H1 (cell line): ENCODE results near the gene DTNB. TPM values are rescaled to one million over a fixed set of nuclear protein-coding genes. Genes with fewer than 3 reads are reported as not detected.

Experiments
- CTCF ChIA-PET: fragments of 300-600 bp; sonication (Branson Sonifier 250); formaldehyde crosslinking; loops from one replicate; lab custom pipeline; 2021; ENCODE audit not compliant: partially characterized antibody; lab: Charles Lee
- POLR2A ChIA-PET: fragments of 300-600 bp; sonication (Branson Sonifier 250); formaldehyde crosslinking; loops from one replicate; lab custom pipeline; 2021; ENCODE audit warnings: inconsistent platforms; ENCODE audit not compliant: partially characterized antibody; lab: Charles Lee
- DNase-seq, 2 experiments: peaks; one replicate each; pipeline versions ENCODE4 v3.0.0 to v3.0.0-alpha.2; 2010 to 2022; ENCODE audit warnings: low spot score in 2 of 2, low read depth in 1 of 2, mixed read lengths in 1 of 2
- FAIRE-seq: peaks from 2 replicates; lab custom pipeline; 2011; peaks lifted over from hg19 to GRCh38; lab: Jason Lieb, UNC
- H2AFZ ChIP-seq: 2 replicates; pipeline ENCODE4 v1.8.1; 2012; ENCODE audit warnings: low read length, inconsistent platforms
- H2AK5ac ChIP-seq: 2 replicates; pipeline ENCODE4 v1.6.1; 2013; ENCODE audit warnings: low read depth, low read length
- H2BK120ac ChIP-seq: replicated peaks from 2 replicates; pipeline ENCODE3; 2013; ENCODE audit warnings: low read depth, low read length, inconsistent platforms
- H2BK12ac ChIP-seq: 2 replicates; pipeline ENCODE4 v1.6.1; 2013; ENCODE audit warnings: low read depth, low read length
- H2BK15ac ChIP-seq: 2 replicates; pipeline ENCODE4 v1.6.1; 2013; ENCODE audit warnings: low read length
- H2BK20ac ChIP-seq: 2 replicates; pipeline ENCODE4 v1.6.1; 2013; ENCODE audit warnings: low read length
- H2BK5ac ChIP-seq: 2 replicates; pipeline ENCODE4 v1.6.1; 2013; ENCODE audit warnings: low read depth, low read length
- H3K14ac ChIP-seq: 2 replicates; pipeline ENCODE4 v1.6.1; 2013; ENCODE audit warnings: inconsistent platforms; ENCODE audit not compliant: insufficient read length
- H3K18ac ChIP-seq: 2 replicates; pipeline ENCODE4 v1.6.1; 2013; ENCODE audit warnings: low read length; ENCODE audit errors: extremely low read depth
- H3K23ac ChIP-seq: 2 replicates; pipeline ENCODE4 v1.6.1; 2013; ENCODE audit warnings: inconsistent platforms; ENCODE audit not compliant: insufficient read length
- H3K23me2 ChIP-seq: 2 replicates; pipeline ENCODE4 v1.6.1; 2013; ENCODE audit warnings: low read depth, low read length
- H3K27ac ChIP-seq: 2 replicates; pipeline ENCODE4 v1.6.1; 2011; ENCODE audit warnings: low read depth, low read length, inconsistent platforms
- H3K27me3 ChIP-seq, 4 experiments: replicated peaks in 1 of 4; 1 replicate in 1 of 4; 2 replicates in 3 of 4; pipeline versions ENCODE4 v1.6.1 to v1.8.1; 2011 to 2013; ENCODE audit warnings: low read length in 3 of 4, mild to moderate bottlenecking in 3 of 4, inconsistent platforms in 2 of 4, mixed read lengths in 2 of 4, moderate library complexity in 1 of 4; ENCODE audit not compliant: control insufficient read depth in 3 of 4, insufficient read depth in 3 of 4; ENCODE audit errors: extremely low read depth in 1 of 4
- H3K36me3 ChIP-seq, 4 experiments: 2 replicates each; pipeline versions ENCODE4 v1.6.1 to v1.8.1; 2011 to 2013; ENCODE audit warnings: mild to moderate bottlenecking in 4 of 4, low read length in 3 of 4, moderate library complexity in 2 of 4, control low read depth in 1 of 4, inconsistent platforms in 1 of 4; ENCODE audit not compliant: insufficient read depth in 4 of 4, control insufficient read depth in 2 of 4
- H3K4ac ChIP-seq: replicated peaks from 2 replicates; pipeline ENCODE3; 2013; ENCODE audit warnings: low read length, low read depth, mixed read lengths, inconsistent platforms; ENCODE audit not compliant: insufficient read length
- H3K4me1 ChIP-seq, 4 experiments: replicated peaks in 1 of 4; 1 replicate in 1 of 4; 2 replicates in 3 of 4; pipeline versions ENCODE4 v1.6.1 to v1.8.1; 2011 to 2013; ENCODE audit warnings: low read length in 3 of 4, inconsistent platforms in 2 of 4, mixed read lengths in 1 of 4; ENCODE audit not compliant: insufficient read depth in 4 of 4, control insufficient read depth in 3 of 4
- H3K4me2 ChIP-seq, 2 experiments: 2 replicates each; pipeline versions ENCODE4 v1.6.1 to v1.8.1; 2011 to 2013; ENCODE audit warnings: low read depth in 2 of 2, low read length in 2 of 2, control low read depth in 1 of 2, inconsistent platforms in 1 of 2, mild to moderate bottlenecking in 1 of 2; ENCODE audit not compliant: insufficient read depth in 1 of 2
- H3K4me3 ChIP-seq, 4 experiments: fragments of 200-600, 300-600 bp in 1 of 4; sonication (generic), shearing (Covaris generic), sonication (Bioruptor Twin) in 1 of 4; 2 replicates each; pipeline versions ENCODE4 v1.5.1 to v1.8.1; 2011 to 2016; ENCODE audit warnings: low read length in 4 of 4, low read depth in 3 of 4, control low read depth in 2 of 4, inconsistent platforms in 2 of 4, mild to moderate bottlenecking in 2 of 4, mixed read lengths in 1 of 4, moderate library complexity in 1 of 4; ENCODE audit not compliant: insufficient read depth in 2 of 4; ENCODE audit errors: extremely low read depth in 1 of 4
- H3K56ac ChIP-seq: replicated peaks from 2 replicates; pipeline ENCODE3; 2013; ENCODE audit warnings: low read depth, mild to moderate bottlenecking, mixed read lengths, low read length, inconsistent platforms; ENCODE audit not compliant: insufficient read length
- H3K79me1 ChIP-seq: 2 replicates; pipeline ENCODE4 v1.6.1; 2013; ENCODE audit warnings: low read depth, low read length, control low read depth
- H3K79me2 ChIP-seq, 2 experiments: 2 replicates each; pipeline versions ENCODE4 v1.6.1 to v1.8.1; 2012 to 2013; ENCODE audit warnings: low read length in 2 of 2, mild to moderate bottlenecking in 2 of 2, inconsistent platforms in 1 of 2; ENCODE audit not compliant: insufficient read depth in 2 of 2, control insufficient read depth in 1 of 2
- H3K9ac ChIP-seq, 4 experiments: replicated peaks in 1 of 4; 1 replicate in 1 of 4; 2 replicates in 3 of 4; pipeline versions ENCODE4 v1.6.1 to v1.8.1; 2011 to 2013; ENCODE audit warnings: low read depth in 3 of 4, low read length in 3 of 4, control low read depth in 2 of 4, mild to moderate bottlenecking in 2 of 4, moderate library complexity in 2 of 4, inconsistent platforms in 1 of 4; ENCODE audit errors: extremely low read depth in 1 of 4
- H3K9me3 ChIP-seq, 2 experiments: 2 replicates each; pipeline versions ENCODE4 v1.6.1 to v1.8.1; 2012 to 2013; ENCODE audit warnings: mild to moderate bottlenecking in 2 of 2, moderate library complexity in 2 of 2, control low read depth in 1 of 2, inconsistent platforms in 1 of 2, low read depth in 1 of 2, low read length in 1 of 2, mixed read lengths in 1 of 2; ENCODE audit not compliant: insufficient read depth in 2 of 2
- H4K20me1 ChIP-seq, 2 experiments: replicated peaks in 1 of 2; 2 replicates each; pipeline versions ENCODE3 to v1.8.1; 2011 to 2013; ENCODE audit warnings: inconsistent platforms in 2 of 2, low read length in 2 of 2, mild to moderate bottlenecking in 1 of 2; ENCODE audit not compliant: insufficient read depth in 2 of 2, control insufficient read depth in 1 of 2
- H4K5ac ChIP-seq: 2 replicates; pipeline ENCODE4 v1.6.1; 2013; ENCODE audit warnings: low read length, low read depth, mixed read lengths, inconsistent platforms; ENCODE audit not compliant: insufficient read length
- H4K8ac ChIP-seq: 2 replicates; pipeline ENCODE4 v1.8.0; 2013; ENCODE audit warnings: mild to moderate bottlenecking, moderate library complexity, low read length, inconsistent platforms; ENCODE audit not compliant: insufficient read depth; ENCODE audit errors: extremely low read depth
- H4K91ac ChIP-seq: replicated peaks from 2 replicates; pipeline ENCODE3; 2013; ENCODE audit warnings: low read length, mixed read lengths, inconsistent platforms; ENCODE audit not compliant: insufficient read length
- ASH2L ChIP-seq: fragments of 200-600, 300-600 bp; sonication (generic); IDR thresholded peaks from one replicate; pipeline ENCODE4 v1.7.1; 2017; ENCODE audit warnings: low read length
- BACH1 ChIP-seq: IDR thresholded peaks from 2 replicates; pipeline ENCODE4 v1.6.1; 2012; ENCODE audit warnings: low read length, improper control_type of control experiment
- JUN ChIP-seq: IDR thresholded peaks from 2 replicates; pipeline ENCODE4 v1.6.1; 2011; ENCODE audit warnings: low read depth, mild to moderate bottlenecking, improper control_type of control experiment, low read length
- JUND ChIP-seq: IDR thresholded peaks from 2 replicates; pipeline ENCODE4 v1.6.1; 2011; ENCODE audit warnings: mild to moderate bottlenecking, improper control_type of control experiment, low read length
- KDM1A ChIP-seq: fragments of 200-600, 300-600 bp; sonication (generic); IDR thresholded peaks from 2 replicates; pipeline ENCODE4 v1.7.1; 2016; ENCODE audit warnings: mild to moderate bottlenecking, low read length, borderline replicate concordance
- NANOG ChIP-seq: IDR thresholded peaks from 2 replicates; pipeline ENCODE4 v1.6.1; 2011; ENCODE audit warnings: low read length, low read depth, mild to moderate bottlenecking, inconsistent platforms; ENCODE audit not compliant: insufficient read depth, poor library complexity, severe bottlenecking
- RAD21 ChIP-seq, 2 experiments: IDR thresholded peaks in 1 of 2; conservative IDR thresholded peaks in 1 of 2; 2 replicates each; pipeline ENCODE4 v1.6.1; 2011; ENCODE audit warnings: low read depth in 2 of 2, low read length in 2 of 2, improper control_type of control experiment in 1 of 2, inconsistent platforms in 1 of 2, mild to moderate bottlenecking in 1 of 2, moderate library complexity in 1 of 2
- RBBP5 ChIP-seq: IDR thresholded peaks from 2 replicates; pipeline ENCODE4 v1.7.1; 2012; ENCODE audit warnings: low read depth, mild to moderate bottlenecking, inconsistent platforms, low read length, moderate library complexity, borderline replicate concordance
- SIN3A ChIP-seq, 2 experiments: IDR thresholded peaks in 1 of 2; conservative IDR thresholded peaks in 1 of 2; 2 replicates each; pipeline ENCODE4 v1.6.1; 2011 to 2012; ENCODE audit warnings: low read length in 2 of 2, improper control_type of control experiment in 1 of 2, low read depth in 1 of 2, mild to moderate bottlenecking in 1 of 2
- SP4 ChIP-seq: IDR thresholded peaks from 2 replicates; pipeline ENCODE4 v1.6.1; 2012; ENCODE audit warnings: low read length, inconsistent platforms
- TAF7 ChIP-seq: optimal IDR thresholded peaks from 2 replicates; pipeline ENCODE3; 2011; ENCODE audit warnings: low read depth, mild to moderate bottlenecking, inconsistent platforms, low read length, moderate library complexity, borderline replicate concordance
- TBP ChIP-seq: IDR thresholded peaks from 2 replicates; pipeline ENCODE4 v1.6.1; 2011; ENCODE audit warnings: low read depth, low read length, improper control_type of control experiment
- WGBS, 2 experiments: shearing (Covaris generic) in 1 of 2; methylation state at CpG; one replicate each; pipeline versions ENCODE4 v1.1.6 to v1.1.7; 2013 to 2015; ENCODE audit warnings: low lambda C conversion rate in 2 of 2, mixed read lengths in 2 of 2, inconsistent platforms in 1 of 2, low coverage in 1 of 2, missing lambda C conversion rate in 1 of 2; ENCODE audit not compliant: insufficient replicate concordance in 2 of 2, insufficient coverage in 1 of 2, insufficient read length in 1 of 2; ENCODE audit errors: extremely low coverage in 1 of 2, missing lambda C conversion rate in 1 of 2; 5-methylcytosine and 5-hydroxymethylcytosine counted together
- polyA plus RNA-seq, 7 experiments: library from polyadenylated mRNA; depleted of rRNA in 3 of 7; stranded (reverse) in 5 of 7; unstranded in 2 of 7; fragments of >200 nt in 5 of 7; fragments of 200-250 nt in 2 of 7; gene quantifications; 1 replicate in 5 of 7; 2 replicates in 1 of 7; 4 replicates in 1 of 7; pipeline versions ENCODE4 v1.2.1 to v1.2.3, GENCODE V29; 2011 to 2013; ENCODE audit warnings: missing spikeins in 2 of 7, mixed read lengths in 2 of 7
- total RNA-seq: library from RNA; stranded (reverse); fragmentation: NEBNext Ultra II Directional; extraction: Animal tissue kit (Norgen Biotek cat#: 25700); gene quantifications from 2 replicates; pipeline ENCODE4 v1.2.1, GENCODE V29; 2021
- TF ChIP-seq, protein P1 (sequence below): IDR thresholded peaks from 2 replicates; pipeline ENCODE4 v1.6.1; 2012; ENCODE audit warnings: inconsistent platforms

The DTNB gene
- total and polyA plus RNA-seq, 2 of the 8 experiments (the other 6 are each of a cell fraction or from before 2014, with no cell fraction given): 39.6 to 49.5 TPM

- Histone ChIP-seq H2BK15ac (no peak overlapping the region), H3K36me3 (no peaks in the 10 kb centered on the region), H3K9me3 (no peaks in the 10 kb centered on the region), H3K4me2 (no peak overlapping the region), H4K91ac (no peak overlapping the region), H2AFZ (no peak overlapping the region), H2BK120ac (no peak overlapping the region), H3K27me3 (no peaks in the 10 kb centered on the region), H3K4me3 (no peak overlapping the region), H3K9ac (no peak overlapping the region), H3K79me2 (no peaks in the 10 kb centered on the region), H3K56ac (no peak overlapping the region), H3K4ac (no peak overlapping the region), H4K5ac (no peak overlapping the region), H3K14ac (no peak overlapping the region), H3K4me1 (peaks cover 0 to 4% (median 2%) of the 10 kb centered on the region in 4 experiments; a peak in 2 of 7 replicates), H2BK20ac (no peak overlapping the region), H4K20me1 (peaks cover 0 to 3% of the 10 kb centered on the region in 2 experiments), H2AK5ac (no peak overlapping the region), H4K8ac (peak overlapping the region; percentile 5; the same call in 1 of the 2 replicates), H2BK12ac (no peak overlapping the region), H3K23ac (no peak overlapping the region), H3K23me2 (peaks cover 2% of the 10 kb centered on the region; the same call in 1 of the 2 replicates), H3K79me1 (no peaks in the 10 kb centered on the region), H3K18ac (no peak overlapping the region), H3K27ac (no peak overlapping the region), H2BK5ac (no peak overlapping the region; the same call in 1 of the 2 replicates)
- POLR2A ChIA-PET: interaction anchor here (0.9 kb wide), 1 partner anchor 29 kb away, joined by 4 read pairs; no protein-coding TSS in a partner anchor
- no peak for DNase-seq
- FAIRE-seq: no peak
- CTCF ChIA-PET: interaction anchor here (0.5 to 3.5 kb wide), 8 partner anchors 9 to 355 kb away, joined by 3 to 17 read pairs (median 3); no protein-coding TSS in a partner anchor
- WGBS, 2 experiments: 89% methylated on average over 13 of the region's 13 CpGs; no CpG with 5 or more reads in 1 of the 2 experiments
- TF ChIP-seq SP4 (no peak), TAF7 (no peak), JUN (no peak), NANOG (no peak), TBP (no peak), BACH1 (no peak), RBBP5 (no peak), RAD21 (IDR thresholded peaks at IDR 0.05 in 1 of 2, conservative IDR thresholded peaks at IDR 0.05 in 1 of 2; ENCODE audit: low read depth in 2 of 2, low read length in 2 of 2) (no peak), ASH2L (no peak), KDM1A (no peak), JUND (no peak), SIN3A (conservative IDR thresholded peaks at IDR 0.05 in 1 of 2, IDR thresholded peaks at IDR 0.05 in 1 of 2; ENCODE audit: low read depth in 1 of 2, low read length in 2 of 2) (no peak)
- TF ChIP-seq, protein P1, sequence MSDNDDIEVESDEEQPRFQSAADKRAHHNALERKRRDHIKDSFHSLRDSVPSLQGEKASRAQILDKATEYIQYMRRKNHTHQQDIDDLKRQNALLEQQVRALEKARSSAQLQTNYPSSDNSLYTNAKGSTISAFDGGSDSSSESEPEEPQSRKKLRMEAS: no peak
These were observed 83.6 kb downstream of the DTNB start for GRCh38 chr2:25589676-25590205.
